Right renal cortex interstitium (tissue), 3 donors: ENCODE results near the gene WDTC1. TPM values are rescaled to one million over a fixed set of nuclear protein-coding genes. Genes with fewer than 3 reads are reported as not detected.

Experiments
- DNase-seq, 3 donors: peaks; one replicate each; pipeline ENCODE4 v3.0.0-alpha.2; 2013; ENCODE audit warnings: low read depth in 3 of 3, low spot score in 2 of 3
- polyA plus RNA-seq, 3 donors: library from polyadenylated mRNA; unstranded; fragments of 120-200 nt; gene quantifications; one replicate each; pipeline ENCODE4 v1.2.1, GENCODE V29; 2013; ENCODE audit not compliant: insufficient read length in 3 of 3

The WDTC1 gene
- polyA plus RNA-seq, 3 donors: 38.8 to 43.2 (median 40.3) TPM

GRCh38 chr1:27351541-27352107 is 117.2 kb downstream of the WDTC1 start:
- DNase-seq: no peak

GRCh38 chr1:27353166-27353565 is 118.7 kb downstream of the WDTC1 start:
- no peak for DNase-seq

- DNase-seq: no peak
Measured at GRCh38 chr1:27353629-27354028, 119.2 kb downstream of the WDTC1 start.

GRCh38 chr1:27355683-27356082 is 121.3 kb downstream of the WDTC1 start:
- no peak for DNase-seq

- DNase-seq: no peak
Measured at GRCh38 chr1:27356277-27356618, 121.8 kb downstream of the WDTC1 start.

GRCh38 chr1:27356619-27357280 is 122.3 kb downstream of the WDTC1 start:
- DNase-seq: no peak

GRCh38 chr1:27357281-27358037 is 123.0 kb downstream of the WDTC1 start:
- DNase-seq: no peak

Other genes with a start within 250 kb of the WDTC1 start
- 1 to 10 TPM; 4.9 to 5.9 (median 5.4) TPM for gene TRNP1, start 240.9 kb upstream of the WDTC1 start, polyA plus RNA-seq
- gene TENT5B, start 221.8 kb upstream of the WDTC1 start, polyA plus RNA-seq: 1 to 10 TPM in 2 of 3 donors, under 1 TPM in 1; 0.80 to 1.4 (median 1.0) TPM
- gene SLC9A1, start 79.5 kb upstream of the WDTC1 start, polyA plus RNA-seq: 10 to 100 TPM; 19.6 to 23.0 (median 20.0) TPM
- 10 to 100 TPM; 37.5 to 39.0 (median 39.0) TPM for gene TMEM222, start 87.5 kb downstream of the WDTC1 start, polyA plus RNA-seq
- gene SYTL1, start 107.4 kb downstream of the WDTC1 start, polyA plus RNA-seq: 1 to 10 TPM; 6.6 to 8.3 (median 6.7) TPM
- 1 to 10 TPM; 6.8 to 9.3 (median 7.6) TPM for gene MAP3K6, start 132.3 kb downstream of the WDTC1 start, polyA plus RNA-seq
- gene FCN3, start 140.2 kb downstream of the WDTC1 start, polyA plus RNA-seq: 1 to 10 TPM; 1.6 to 2.5 (median 1.9) TPM
- gene CD164L2, start 148.7 kb downstream of the WDTC1 start, polyA plus RNA-seq: under 1 TPM; 0.11 to 0.35 (median 0.25) TPM
- gene GPR3, start 158.0 kb downstream of the WDTC1 start, polyA plus RNA-seq: under 1 TPM; 0.64 to 1.00 (median 0.98) TPM